ENCODE data around the gene ETV7. TPM values are rescaled to one million over a fixed set of nuclear protein-coding genes. Genes with fewer than 3 reads are reported as not detected.

Gene ETV7
- total and polyA plus RNA-seq, 2 donors (not counting 1 experiment from before 2014, with no cell fraction given) = 0.96 to 2.0 TPM

DNA sequence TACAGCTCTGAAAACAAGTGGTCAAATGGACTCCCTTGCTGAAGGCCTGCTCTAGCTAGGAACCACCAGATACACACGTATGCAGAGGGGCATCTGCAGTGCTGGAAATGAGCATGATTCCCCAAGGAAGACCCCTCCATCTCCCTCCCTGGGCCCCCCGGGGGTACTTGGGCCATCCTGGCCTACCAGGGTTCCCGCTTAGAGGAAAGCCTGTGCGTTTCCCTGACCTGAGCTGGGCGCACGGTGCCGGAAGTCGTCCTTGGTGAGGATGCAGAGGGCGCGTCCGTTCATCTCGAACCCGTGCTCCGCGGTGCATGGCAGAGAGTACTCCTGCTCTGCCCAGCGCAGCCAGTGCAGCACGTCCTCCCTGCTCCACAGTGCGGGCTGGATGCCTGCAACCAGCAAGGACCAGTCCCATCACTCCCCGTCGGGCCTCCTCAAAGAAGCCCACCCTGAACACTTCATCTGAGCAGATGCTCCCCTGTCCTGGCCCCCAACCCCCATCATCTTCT, 11.8 kb downstream of the ETV7 start:
- Histone ChIP-seq H3K4me2 (replicated peaks; ENCODE audit: low read depth, low read length, poor library complexity, severe bottlenecking) (no peak overlapping the region), H4K20me1 (ENCODE audit: control insufficient read depth, insufficient read depth, low read length, poor library complexity, severe bottlenecking) (no peaks in the 10 kb centered on the region), H3K4me3 (ENCODE audit: control extremely low read depth in 1 of 5, extremely low read depth in 1 of 5, insufficient read depth in 1 of 5, low read depth in 2 of 5, low read length in 4 of 5) (no peak overlapping the region), H3K9me3 (ENCODE audit: control extremely low read depth in 1 of 3, control insufficient read depth in 2 of 3, insufficient read depth in 1 of 3, low read length in 2 of 3) (no peaks in the 10 kb centered on the region), H3K36me3 (replicated peaks in 1 of 2; ENCODE audit: control extremely low read depth in 1 of 2, control insufficient read depth in 1 of 2, extremely low read depth in 1 of 2, insufficient read depth in 2 of 2, low read length in 1 of 2) (no peaks in the 10 kb centered on the region), H3K9ac (ENCODE audit: low read length) (no peak overlapping the region), H3K27ac (ENCODE audit: low read length in 2 of 2) (no peak overlapping the region), H2AFZ (ENCODE audit: insufficient read depth, low read depth, low read length, poor library complexity, severe bottlenecking) (no peak overlapping the region), H3K79me2 (ENCODE audit: control insufficient read depth, insufficient read depth, low read length) (no peaks in the 10 kb centered on the region), H3K4me1 (ENCODE audit: control insufficient read depth in 2 of 2, insufficient read depth in 2 of 2, low read length in 2 of 2) (peaks cover 0 to 3% of the 10 kb centered on the region in 2 donors), H3K27me3 (replicated peaks in 1 of 4; ENCODE audit: control extremely low read depth in 1 of 4, control insufficient read depth in 3 of 4, insufficient read depth in 4 of 4, low read length in 3 of 4) (no peaks in the 10 kb centered on the region)
- DNase-seq (no peak), ATAC-seq (ENCODE audit: low read depth) (no peak)
- no peaks in the 10 kb centered on the region for H3K9me3 Mint-ChIP-seq (ENCODE audit: insufficient read depth)
- ChIA-PET CTCF (no interaction called here), POLR2A (no interaction called here)
- H3K4me3 Mint-ChIP-seq = no peak overlapping the region
- intact Hi-C loops (cut with micrococcal nuclease) = no loop called here
- H3K27me3 Mint-ChIP-seq = peaks cover 8% of the 10 kb centered on the region
- H3K4me1 Mint-ChIP-seq = peaks cover 8% of the 10 kb centered on the region
- TF ChIP-seq CTCF (IDR thresholded peaks at IDR 0.05) = no peak
- TF ChIP-seq EZH2 (IDR thresholded peaks at IDR 0.05; ENCODE audit: borderline replicate concordance, insufficient read depth, low read depth, low read length, poor library complexity, severe bottlenecking) = no peak
- 97% methylated on average over 20 of the region's 20 CpGs for WGBS (ENCODE audit: insufficient coverage)
- no peak overlapping the region for H3K27ac Mint-ChIP-seq

DNA sequence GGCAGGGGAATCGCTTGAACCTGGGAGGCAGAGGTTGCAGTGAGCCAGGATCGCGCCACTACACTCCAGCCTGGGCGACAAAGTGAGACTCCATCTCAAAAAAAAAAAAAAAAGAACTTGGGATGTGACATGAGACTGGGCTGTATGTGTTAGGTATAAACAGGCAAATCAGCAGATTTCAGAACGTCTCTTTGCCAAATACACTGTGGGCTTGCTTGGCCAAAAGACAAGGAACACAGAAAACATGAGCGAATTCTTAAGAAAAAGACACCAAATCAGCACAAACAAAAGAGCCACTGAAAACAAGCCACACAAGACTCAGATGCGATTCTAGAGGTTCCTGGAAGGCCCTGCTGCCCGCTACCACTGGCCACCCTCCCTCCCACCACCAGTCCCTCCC, 12.5 kb downstream of the ETV7 start:
- peaks cover 8% of the 10 kb centered on the region for H3K27me3 Mint-ChIP-seq
- Histone ChIP-seq H3K27me3 (replicated peaks in 1 of 4; ENCODE audit: control extremely low read depth in 1 of 4, control insufficient read depth in 3 of 4, insufficient read depth in 4 of 4, low read length in 3 of 4) (no peaks in the 10 kb centered on the region), H3K4me2 (replicated peaks; ENCODE audit: low read depth, low read length, poor library complexity, severe bottlenecking) (no peak overlapping the region), H3K4me1 (ENCODE audit: control insufficient read depth in 2 of 2, insufficient read depth in 2 of 2, low read length in 2 of 2) (peaks cover 0 to 3% of the 10 kb centered on the region in 2 donors), H4K20me1 (ENCODE audit: control insufficient read depth, insufficient read depth, low read length, poor library complexity, severe bottlenecking) (no peaks in the 10 kb centered on the region), H3K27ac (ENCODE audit: low read length in 2 of 2) (no peak overlapping the region), H3K4me3 (ENCODE audit: control extremely low read depth in 1 of 5, extremely low read depth in 1 of 5, insufficient read depth in 1 of 5, low read depth in 2 of 5, low read length in 4 of 5) (no peak overlapping the region), H2AFZ (ENCODE audit: insufficient read depth, low read depth, low read length, poor library complexity, severe bottlenecking) (no peak overlapping the region), H3K9ac (ENCODE audit: low read length) (no peak overlapping the region), H3K36me3 (replicated peaks in 1 of 2; ENCODE audit: control extremely low read depth in 1 of 2, control insufficient read depth in 1 of 2, extremely low read depth in 1 of 2, insufficient read depth in 2 of 2, low read length in 1 of 2) (no peaks in the 10 kb centered on the region), H3K9me3 (ENCODE audit: control extremely low read depth in 1 of 3, control insufficient read depth in 2 of 3, insufficient read depth in 1 of 3, low read length in 2 of 3) (no peaks in the 10 kb centered on the region), H3K79me2 (ENCODE audit: control insufficient read depth, insufficient read depth, low read length) (no peaks in the 10 kb centered on the region)
- no peak overlapping the region for H3K4me3 Mint-ChIP-seq
- no peak overlapping the region for H3K27ac Mint-ChIP-seq
- POLR2A ChIA-PET = no interaction called here
- ATAC-seq (ENCODE audit: low read depth) (no peak), DNase-seq (no peak)
- 90% methylated on average over 4 of the region's 8 CpGs for WGBS (ENCODE audit: insufficient coverage)
- CTCF ChIA-PET = no interaction called here
- H3K9me3 Mint-ChIP-seq (ENCODE audit: insufficient read depth) = no peaks in the 10 kb centered on the region
- H3K4me1 Mint-ChIP-seq = peaks cover 8% of the 10 kb centered on the region
- intact Hi-C loops (cut with micrococcal nuclease) = no loop called here
- TF ChIP-seq CTCF (IDR thresholded peaks at IDR 0.05) = no peak

All from B cell (primary cell).